Epithelial cell of prostate (primary cell): Measurements from ENCODE around the gene SEC22C.
A peak's percentile ranks its signal among the peaks of the same experiment; 100 is the strongest.

Experiments
- DNase-seq: peaks from one replicate; pipeline ENCODE4 v3.0.0-alpha.2; 2011; ENCODE audit warnings: low read depth, low spot score
- H3K27ac ChIP-seq: fragments of 450-650 bp; 2 replicates; pipeline ENCODE4 v1.5.1; 2017; ENCODE audit warnings: mild to moderate bottlenecking

The SEC22C gene

GRCh38 chr3:42515976-42516375, 65.8 kb downstream of the SEC22C start:
- peak overlapping the region; percentile 85 for H3K27ac ChIP-seq
- DNase-seq, result no peak

DNA sequence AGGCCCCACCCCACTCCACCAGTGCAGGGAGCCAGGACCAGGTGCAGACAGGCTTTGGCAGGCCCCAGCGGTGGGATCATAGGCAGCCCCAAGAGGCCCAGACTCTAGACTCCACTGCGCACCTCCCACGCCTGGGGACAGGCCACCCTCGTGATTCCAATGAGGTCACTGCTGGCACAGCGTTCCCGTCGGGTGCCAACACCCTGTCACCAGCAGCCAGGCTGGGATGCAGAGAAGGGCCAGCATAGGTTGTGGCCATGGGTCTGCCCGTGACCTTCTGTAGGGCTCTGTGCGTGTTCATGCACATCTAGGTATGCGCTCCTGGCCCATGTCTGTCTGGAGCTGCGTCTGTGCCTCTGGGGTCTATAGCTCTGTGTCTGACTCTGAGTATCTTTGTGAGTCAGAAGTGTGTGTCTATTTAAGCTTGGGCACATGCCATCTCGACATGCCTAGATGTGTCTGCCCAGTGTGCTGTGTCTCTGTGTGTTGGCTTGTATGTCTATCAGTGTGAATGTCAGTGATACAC, 66.3 kb downstream of the SEC22C start:
- H3K27ac ChIP-seq, result peak overlapping the region; percentile 85
- peak; percentile 97 for DNase-seq

GRCh38 chr3:42514876-42515275, 66.9 kb downstream of the SEC22C start:
- DNase-seq, result no peak
- H3K27ac ChIP-seq, result peak overlapping the region; percentile 85

- DNase-seq, result no peak
- H3K27ac ChIP-seq, result no peak overlapping the region
Measured at GRCh38 chr3:42513521-42513920, 68.2 kb downstream of the SEC22C start.

DNA sequence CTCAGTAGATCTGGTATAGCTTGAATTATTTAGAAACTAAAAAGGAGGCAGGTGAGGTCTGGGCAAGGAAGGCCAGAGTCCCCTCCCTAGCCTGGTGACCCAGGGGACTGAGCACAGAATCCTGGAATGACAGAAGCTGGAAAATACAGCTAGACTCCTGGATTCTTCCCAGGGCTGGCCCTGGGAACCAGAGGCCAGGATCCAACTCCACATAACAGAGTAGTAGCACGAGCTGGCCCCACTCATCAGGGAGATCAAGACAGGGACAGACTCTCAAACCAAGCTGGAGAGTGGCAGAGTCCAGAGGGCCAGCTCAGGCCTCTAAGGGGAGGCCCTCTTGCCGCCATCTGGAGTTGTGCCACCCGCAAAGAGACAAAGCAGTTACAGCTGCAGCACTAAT, 68.6 kb downstream of the SEC22C start:
- DNase-seq, result no peak

GRCh38 chr3:42511736-42512135, 70.0 kb downstream of the SEC22C start:
- no peak overlapping the region for H3K27ac ChIP-seq
- DNase-seq, result no peak

More for the DNA sequence above, 68.6 kb downstream of the SEC22C start:
- H3K27ac ChIP-seq, result no peak overlapping the region

GRCh38 chr3:42511201-42511600, 70.6 kb downstream of the SEC22C start:
- H3K27ac ChIP-seq, result no peak overlapping the region
- DNase-seq, result no peak

DNA sequence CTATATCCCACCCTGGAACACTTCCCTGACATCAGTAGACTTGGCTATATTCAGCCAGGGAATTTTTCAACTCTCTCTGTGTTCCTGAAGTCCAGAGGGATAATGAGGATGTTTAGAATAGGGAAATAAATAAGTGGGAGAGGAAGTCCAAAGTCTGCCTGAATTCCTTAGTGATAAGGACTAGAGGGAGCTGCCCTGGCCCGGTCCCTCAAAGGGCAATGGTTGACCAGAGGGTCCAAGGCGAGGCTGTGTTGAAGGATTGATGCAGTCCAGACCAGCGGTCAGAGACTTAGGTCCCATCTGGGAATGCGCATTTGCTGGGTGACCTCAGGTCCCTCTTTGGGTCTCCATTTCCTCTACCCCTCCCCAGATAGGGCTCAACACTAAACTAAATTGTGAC, 71.4 kb downstream of the SEC22C start:
- no peak overlapping the region for H3K27ac ChIP-seq
- DNase-seq, result no peak

- DNase-seq, result no peak
- H3K27ac ChIP-seq, result no peak overlapping the region
Measured at GRCh38 chr3:42509111-42509510, 72.7 kb downstream of the SEC22C start.

DNA sequence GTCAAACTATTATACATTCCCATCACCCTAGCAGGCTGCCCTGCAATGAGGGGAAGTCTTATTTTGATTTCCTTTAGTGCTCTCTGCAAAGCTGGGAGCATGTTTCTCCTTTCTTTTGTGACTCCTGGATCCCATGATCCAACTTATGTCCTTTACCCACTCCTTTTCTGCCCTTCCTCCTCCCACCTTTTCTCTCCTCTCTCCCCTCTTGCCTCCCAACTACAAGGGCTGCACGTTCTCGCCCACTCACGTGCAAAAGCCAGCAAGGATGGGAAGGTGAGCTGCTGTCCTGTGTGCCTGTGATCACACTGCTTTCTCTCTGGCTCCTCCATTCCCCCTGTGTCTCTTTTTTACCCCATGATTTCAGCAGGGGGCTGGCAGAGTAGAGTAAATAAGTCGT, 73.2 kb downstream of the SEC22C start:
- no peak overlapping the region for H3K27ac ChIP-seq
- DNase-seq, result no peak

- DNase-seq, result no peak
Measured at GRCh38 chr3:42507761-42508335, 73.9 kb downstream of the SEC22C start.

DNA sequence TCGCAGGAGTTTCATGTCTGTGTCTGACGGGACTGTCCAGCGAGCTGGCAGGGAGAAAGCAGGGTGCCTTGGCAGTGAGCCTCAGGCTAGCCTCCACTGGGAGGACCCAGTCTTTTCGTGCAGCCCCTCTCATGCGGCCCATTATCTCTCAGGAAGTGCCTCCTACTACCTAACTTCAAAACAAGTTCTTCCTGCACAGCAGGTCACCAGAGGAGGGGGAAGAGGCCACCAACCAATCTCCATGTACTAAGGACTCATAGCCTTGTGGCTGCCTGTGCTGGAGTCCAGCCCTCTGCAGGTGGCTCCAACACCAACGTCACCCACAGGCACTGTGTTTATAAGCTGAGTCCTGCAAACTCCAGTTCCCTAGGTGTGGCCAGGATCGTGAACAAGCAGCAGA, 74.5 kb downstream of the SEC22C start:
- DNase-seq, result no peak
- no peak overlapping the region for H3K27ac ChIP-seq

More at GRCh38 chr3:42507761-42508335, 73.9 kb downstream of the SEC22C start:
- H3K27ac ChIP-seq, result no peak overlapping the region

- no peak overlapping the region for H3K27ac ChIP-seq
- DNase-seq, result no peak
Measured at GRCh38 chr3:42505849-42506410, 75.8 kb downstream of the SEC22C start.

- DNase-seq, result no peak
- no peak overlapping the region for H3K27ac ChIP-seq
Measured at GRCh38 chr3:42505128-42505848, 76.5 kb downstream of the SEC22C start.

GRCh38 chr3:42504334-42505127, 77.2 kb downstream of the SEC22C start:
- DNase-seq, result no peak
- H3K27ac ChIP-seq, result no peak overlapping the region

GRCh38 chr3:42503957-42504333, 77.8 kb downstream of the SEC22C start:
- no peak overlapping the region for H3K27ac ChIP-seq
- no peak for DNase-seq

DNA sequence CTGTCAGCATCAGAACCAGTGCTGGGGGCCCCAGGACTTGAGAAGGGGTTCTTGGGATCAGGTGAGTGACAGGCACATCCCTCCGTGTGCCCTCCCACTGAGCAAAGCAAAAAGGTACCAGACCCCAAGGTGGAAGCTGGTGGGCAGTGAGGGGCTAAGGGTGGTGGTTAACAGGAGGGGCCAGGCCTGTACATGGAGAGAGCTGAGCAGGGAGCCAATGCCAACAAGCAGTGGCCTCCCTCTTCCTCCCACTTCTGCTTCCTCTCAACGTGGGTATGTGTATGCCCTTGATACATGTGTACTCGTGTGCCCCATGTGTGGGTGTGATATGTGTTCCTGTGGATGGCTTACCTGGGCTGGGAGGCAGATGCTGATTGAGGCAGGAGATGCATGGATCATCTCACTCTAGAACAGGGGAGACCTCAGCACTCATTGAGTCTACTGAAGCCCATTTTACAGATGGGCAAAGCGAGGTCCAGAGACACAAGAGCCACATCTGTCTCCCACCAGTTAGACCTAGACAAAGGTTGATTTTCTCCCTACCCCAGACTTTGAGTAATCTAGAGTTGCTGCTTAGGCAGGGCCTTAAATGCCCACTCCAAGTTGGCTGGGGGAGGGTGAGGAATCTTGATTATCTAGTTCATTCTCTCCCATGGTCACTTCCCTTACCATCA, 78.4 kb downstream of the SEC22C start:
- no peak overlapping the region for H3K27ac ChIP-seq
- no peak for DNase-seq

DNA sequence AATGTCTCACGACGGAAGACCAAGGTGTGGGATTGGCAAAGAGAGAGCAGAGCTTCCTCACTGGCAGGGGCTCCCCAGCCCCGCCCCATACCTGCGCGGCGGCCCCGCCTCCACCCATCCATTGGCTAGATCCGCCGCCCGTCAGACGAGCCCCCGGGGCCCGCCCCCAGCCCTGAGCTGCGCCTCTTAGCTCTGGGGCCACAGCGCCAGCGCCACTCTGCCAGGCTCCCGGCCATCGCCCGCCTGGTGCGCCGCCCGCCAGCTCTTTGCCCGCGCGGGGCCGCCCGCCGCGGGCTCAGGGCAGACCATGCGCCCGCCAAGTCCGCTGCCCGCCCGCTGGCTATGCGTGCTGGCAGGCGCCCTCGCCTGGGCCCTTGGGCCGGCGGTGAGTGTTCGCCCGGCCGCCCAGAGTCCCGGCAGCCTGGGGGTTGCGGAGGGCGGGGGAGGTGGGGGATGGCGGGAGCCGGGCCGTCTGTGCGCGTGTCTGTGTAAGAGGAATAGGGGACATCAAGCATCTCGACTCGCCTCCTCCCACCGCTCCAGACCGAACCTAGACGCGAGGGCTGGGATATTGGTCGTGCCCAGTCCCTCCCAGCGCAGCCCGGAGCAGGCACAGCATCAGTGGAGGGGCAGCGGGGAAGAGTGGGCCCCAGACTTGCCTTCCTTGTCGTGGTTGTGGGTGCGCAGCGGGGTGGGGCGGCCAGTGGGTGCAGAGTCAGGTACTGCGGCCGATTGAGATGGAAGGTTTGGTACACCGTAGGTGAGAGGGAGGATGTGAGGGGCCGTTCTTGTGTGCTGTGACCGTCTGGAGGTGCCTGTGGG, 79.1 kb downstream of the SEC22C start, which contains the start of gene VIPR1:
Gene VIPR1 (plus strand): TSS at position 215 of the 822 bp plus-strand sequence. CDS start 93 bp downstream, at position 308.
- DNase-seq, result no peak
- peak within 1 kb of the TSS; percentile 23 for H3K27ac ChIP-seq
